HuH-7.5 (cell line): ENCODE results near the gene KLHL8.
"Not testable (repeated sequence)": the region's sequence is repeated elsewhere in the genome, so short reads cannot be mapped to it uniquely, and the experiment has no call there.

ENCODE experiments used
- DNase-seq: peaks from one replicate; pipeline ENCODE4 v3.0.0; 2011; ENCODE audit warnings: low spot score

KLHL8 gene

DNA sequence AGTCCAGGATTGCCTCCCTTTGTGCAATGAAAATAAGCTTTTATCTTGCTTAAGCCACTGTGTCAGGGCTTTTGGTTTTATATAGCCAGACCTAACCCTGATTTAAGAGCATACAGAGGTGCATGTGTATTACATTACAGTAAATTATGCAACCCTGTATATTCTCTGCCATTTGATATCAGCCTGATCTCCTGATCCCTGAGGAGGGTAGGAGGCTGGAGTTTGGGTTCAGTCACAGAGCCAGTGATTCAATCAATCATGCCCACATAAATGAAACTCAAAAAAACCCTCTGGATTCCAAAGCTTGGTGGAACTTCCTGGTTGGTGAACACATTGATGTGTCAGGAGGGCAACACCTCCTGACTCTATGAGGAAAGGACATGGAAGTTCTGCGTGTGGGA, 7.3 kb upstream of the KLHL8 start:
- DNase-seq: no peak

GRCh38 chr4:87225936-87226335, 5.5 kb upstream of the KLHL8 start:
- DNase-seq: no peak

GRCh38 chr4:87224141-87224923, 3.9 kb upstream of the KLHL8 start:
- no peak for DNase-seq

DNA sequence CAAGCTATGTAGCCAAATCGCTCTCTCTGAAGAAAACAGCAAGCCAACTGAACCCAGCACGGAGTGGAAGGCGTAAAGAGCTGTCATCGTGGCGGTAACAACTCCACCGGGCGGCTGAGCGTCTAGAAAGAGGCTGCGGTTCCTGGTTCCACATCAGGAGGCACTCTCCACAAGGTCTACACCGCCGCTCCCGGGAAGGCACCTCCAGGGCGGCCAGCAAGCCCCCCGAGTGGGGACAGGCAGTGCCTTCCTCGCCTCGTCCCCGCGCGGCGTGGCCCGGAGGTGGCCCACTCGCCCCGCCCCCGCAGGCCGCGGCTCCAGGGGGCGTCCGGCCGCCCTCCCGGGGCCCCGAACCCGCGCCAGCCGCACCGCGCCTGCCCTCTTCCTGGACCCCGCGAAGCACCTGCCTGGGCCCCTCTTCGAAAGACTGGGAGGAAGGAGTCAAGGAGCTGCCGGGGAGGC, 755 bp downstream of the KLHL8 start:
- DNase-seq: peak; percentile 33

DNA sequence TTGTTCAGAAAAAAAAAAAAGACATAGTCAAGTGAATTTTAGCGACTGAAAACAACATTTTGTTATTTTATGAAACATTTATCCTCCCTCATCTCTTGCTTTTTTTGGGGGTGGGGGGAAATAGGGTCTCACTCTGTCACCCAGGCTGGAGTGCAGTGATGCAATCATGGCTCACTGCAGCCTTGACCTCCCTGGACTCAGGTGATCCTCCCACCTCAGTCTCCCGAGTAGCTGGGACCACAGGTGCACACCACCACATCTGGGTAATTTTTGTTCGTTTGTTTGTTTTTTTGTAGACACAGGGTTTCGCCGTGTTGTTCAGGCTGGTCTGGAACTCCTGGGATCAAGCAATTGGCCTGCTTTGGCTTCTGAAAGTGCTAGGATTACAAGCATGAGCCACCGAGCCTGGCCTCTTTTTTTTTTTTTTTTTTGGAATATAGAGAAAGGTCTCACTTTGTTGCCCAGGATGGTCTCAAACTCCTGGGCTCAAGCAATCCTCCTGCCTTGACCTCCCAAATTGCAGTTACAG, 3.1 kb downstream of the KLHL8 start:
- not testable (repeated sequence) for DNase-seq

- no peak for DNase-seq
Observed at GRCh38 chr4:87216469-87216868, 3.9 kb downstream of the KLHL8 start.

GRCh38 chr4:87213421-87214075, 6.9 kb downstream of the KLHL8 start:
- DNase-seq: no peak

DNA sequence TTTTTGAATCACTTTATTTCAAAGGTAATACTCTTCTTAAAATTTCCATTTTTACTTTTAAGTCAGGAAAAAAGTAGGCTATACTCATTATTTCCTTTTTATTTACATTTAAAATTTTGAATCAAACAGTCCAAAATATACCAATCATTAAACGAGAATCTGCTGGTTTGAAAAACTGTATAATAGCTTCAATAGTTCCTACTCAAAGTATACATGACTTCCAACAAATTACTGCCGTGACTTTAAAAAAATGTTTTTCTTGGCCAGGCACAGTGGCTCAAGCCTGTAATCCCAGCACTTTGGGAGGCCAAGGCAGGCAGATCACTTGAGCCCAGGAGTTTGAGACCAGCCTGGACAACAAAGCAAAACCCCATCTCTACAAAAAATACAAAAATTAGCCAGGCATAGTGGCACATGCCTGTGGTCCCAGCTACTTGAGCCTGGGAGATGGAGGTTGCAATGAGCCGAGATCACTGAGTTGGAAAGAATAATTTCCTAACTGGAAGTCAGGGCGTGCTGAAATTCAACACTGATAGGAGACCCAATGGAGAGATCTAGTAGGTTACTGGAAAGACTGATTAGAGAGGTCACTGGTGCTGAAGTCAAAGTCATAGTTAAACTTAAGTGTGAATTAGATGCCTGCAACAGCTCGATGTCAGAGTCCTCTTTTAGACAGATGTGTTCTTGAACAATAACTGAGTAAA, 9.0 kb downstream of the KLHL8 start:
- no peak for DNase-seq

- DNase-seq: no peak
Observed at GRCh38 chr4:87209696-87210095, 10.7 kb downstream of the KLHL8 start.

DNA sequence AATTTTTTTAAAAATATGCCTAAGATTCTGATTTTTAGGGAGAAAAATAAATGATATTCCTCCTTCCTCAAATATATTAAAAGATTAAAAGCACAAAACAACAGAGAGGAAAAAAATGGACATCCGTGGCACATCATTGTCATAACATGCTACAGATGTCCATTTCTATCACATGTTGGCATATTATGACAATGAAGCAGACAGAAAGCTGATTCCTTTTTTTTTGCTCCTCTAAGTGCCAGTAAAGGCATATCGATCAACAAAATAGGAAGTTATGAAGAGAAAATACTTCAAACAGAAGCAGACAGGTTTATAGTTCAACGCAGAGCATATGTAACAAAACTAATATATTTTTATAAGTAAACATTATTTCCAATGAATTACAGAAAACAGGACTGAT, 11.2 kb downstream of the KLHL8 start:
- DNase-seq: no peak

DNA sequence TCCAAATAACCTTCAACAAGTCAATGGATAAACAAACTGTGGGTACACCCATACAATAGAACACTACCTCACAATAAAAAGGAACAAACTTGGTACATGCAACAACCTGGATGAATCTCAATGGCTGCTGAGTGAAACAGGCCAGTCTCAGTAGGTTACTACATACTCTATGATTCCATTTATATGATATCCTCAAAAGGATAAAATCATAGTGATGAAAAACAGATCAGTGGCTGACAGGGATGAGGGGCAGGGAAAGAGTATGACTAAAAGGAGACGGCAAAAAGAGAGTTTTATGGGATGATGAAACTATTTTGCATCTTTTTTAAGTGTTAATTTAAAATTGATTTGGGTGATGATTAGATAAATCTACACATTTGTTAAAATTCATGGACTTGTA, 15.9 kb downstream of the KLHL8 start:
- no peak for DNase-seq

DNA sequence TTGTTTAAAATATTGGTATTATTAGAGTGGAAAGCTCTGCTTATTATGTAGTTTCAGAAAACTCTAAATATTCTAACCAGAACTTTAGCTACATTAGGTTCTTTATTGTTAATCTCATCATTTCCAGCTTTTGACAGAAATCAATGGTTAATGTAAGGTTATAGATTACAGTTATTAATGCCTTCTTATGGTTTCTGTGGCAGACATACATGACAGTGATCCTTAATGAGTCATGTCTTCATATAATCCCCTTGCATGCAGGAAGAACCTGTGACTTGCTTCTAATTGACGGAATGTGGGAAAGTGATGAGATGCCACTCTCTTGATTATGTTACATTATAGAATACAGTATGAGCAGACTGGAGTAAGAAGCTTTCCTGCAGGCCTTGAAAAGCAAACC, 23.5 kb downstream of the KLHL8 start:
- no peak for DNase-seq

- DNase-seq: no peak
Observed at GRCh38 chr4:87196146-87196545, 24.3 kb downstream of the KLHL8 start.

GRCh38 chr4:87193958-87194675, 26.3 kb downstream of the KLHL8 start:
- no peak for DNase-seq

DNA sequence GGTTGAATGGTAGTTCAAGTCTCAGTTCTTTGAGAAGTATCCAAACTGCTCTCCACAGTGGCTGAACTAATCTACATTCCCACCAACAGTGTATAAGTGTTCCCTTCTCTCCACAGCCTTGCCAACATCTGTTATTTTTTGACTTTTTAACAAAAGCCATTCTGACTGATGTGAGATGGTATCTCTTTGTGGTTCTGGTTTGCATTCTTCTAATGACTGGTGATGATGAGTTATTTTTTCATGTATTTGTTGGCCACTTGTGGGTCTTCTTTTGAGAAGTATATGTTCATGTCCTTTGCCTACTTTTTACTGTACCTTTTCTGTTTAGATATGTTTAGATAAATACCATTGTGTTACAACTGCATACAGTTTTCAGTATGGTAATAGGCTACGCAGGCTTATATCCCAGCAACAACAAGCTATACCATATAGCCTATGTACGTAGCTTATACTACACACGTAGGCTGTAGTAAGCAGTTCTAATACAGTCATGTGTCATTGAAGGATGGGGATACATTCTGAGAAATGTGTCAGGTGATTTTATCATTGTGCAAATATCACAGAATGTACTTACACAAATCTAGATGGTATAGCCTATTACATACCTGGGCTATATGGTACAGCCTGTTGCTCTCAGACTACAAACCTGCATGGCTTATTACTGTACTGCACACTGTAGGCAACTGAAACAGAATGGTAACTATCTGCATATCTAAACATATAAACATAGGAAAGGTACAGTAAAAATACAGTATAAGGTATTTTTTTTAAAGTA, 28.1 kb downstream of the KLHL8 start:
- DNase-seq: no peak

GRCh38 chr4:87188932-87189331, 31.5 kb downstream of the KLHL8 start:
- DNase-seq: no peak

DNA sequence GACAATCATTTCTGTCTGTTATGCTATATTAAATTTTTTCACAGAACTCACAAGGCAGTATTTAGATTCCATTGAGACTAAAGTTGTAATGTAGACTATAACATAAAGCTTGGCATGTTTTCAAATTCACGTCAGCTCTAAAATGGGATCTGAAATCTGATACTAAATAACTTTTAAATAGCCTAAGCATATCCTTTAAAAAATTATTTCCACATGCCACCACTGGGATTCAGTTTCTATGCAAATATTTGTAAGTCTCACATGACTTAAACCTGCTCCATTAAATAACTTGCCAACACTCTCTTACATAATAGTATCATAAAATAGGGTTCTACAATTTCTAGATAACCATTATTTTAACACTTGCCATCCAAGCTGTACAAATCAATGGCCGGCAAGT, 32.4 kb downstream of the KLHL8 start:
- DNase-seq: no peak

- no peak for DNase-seq
Observed at GRCh38 chr4:87185146-87185870, 35.1 kb downstream of the KLHL8 start.

DNA sequence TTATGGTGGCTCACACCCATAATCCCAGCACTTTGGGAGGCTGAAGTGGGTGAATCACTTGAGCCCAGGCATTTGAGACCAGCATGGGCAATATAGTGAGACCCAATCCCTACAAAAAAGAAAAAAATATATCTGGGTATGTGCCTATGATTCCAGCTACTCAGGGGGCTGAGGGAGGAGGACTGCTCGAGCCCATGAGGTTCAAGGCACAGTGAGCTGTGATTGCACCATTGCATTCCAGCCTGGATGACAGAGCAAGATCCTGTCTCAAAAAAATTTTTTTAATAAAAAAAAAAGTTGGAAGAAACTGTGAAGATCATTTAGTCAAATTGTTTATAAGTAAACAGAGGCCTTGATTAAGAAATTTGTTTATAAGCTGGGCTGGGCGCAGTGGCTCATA, 39.7 kb downstream of the KLHL8 start:
- DNase-seq: no peak

GRCh38 chr4:87179751-87180150, 40.7 kb downstream of the KLHL8 start:
- DNase-seq: no peak

DNA sequence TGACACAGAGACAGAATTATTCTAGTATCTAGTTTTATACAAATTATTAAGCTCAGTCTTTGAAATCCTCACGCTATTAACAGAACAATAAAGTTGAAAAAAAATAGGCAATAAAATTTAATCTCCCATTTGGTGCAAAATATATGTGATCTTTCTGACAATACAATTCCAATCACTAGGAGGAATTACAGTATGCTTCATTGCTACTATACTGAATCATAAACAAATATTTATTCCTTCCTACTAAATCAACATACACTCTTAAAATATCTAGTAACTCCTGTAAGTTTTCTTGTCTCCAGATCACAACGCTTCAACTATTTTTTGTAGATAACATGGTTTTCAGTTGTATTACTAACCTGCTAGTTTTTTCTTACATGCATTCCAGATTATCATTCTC, 45.7 kb downstream of the KLHL8 start:
- DNase-seq: no peak
